ENCODE data around the gene HSPB3.
"Not testable (repeated sequence)": the region's sequence is repeated elsewhere in the genome, so short reads cannot be mapped to it uniquely, and the experiment has no call there.

HSPB3 gene

DNA sequence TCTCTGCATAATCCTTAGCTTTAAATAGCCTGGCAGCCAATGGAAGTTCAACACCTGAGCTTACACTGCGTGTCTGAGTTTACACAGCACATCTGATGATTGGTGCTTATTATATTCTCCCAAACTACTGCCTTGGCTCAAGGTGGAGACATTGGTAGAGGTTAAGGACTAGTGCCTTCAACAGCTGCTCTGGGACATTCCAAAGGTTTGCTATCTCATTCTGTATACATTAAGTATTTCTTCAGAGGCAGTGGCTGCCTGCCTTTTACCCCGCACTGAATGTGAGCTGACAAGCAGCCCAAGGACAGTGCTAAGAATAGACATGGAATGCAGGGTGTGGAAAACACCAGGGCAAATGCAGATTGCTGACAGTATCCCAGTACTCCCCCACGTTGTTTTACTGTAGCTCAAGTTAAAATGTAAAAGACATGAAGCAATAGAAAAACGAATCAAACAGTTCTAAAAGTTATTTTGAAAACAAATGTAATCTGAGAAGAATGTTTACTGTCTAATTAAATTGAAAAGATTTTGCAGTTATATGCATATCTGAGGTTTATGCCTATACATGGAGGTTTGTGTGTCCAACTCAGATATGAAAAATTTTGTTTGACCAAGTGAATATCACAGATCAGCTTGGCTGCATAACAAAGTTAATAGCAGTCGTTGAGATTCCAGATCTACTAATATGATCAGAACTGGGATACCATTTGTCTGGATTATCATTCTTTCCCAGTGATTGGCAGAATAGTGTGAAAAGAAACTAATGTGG lies 1.8 kb downstream of the HSPB3 start:
- DNase-seq (ENCODE audit: low spot score), result no peak

DNA sequence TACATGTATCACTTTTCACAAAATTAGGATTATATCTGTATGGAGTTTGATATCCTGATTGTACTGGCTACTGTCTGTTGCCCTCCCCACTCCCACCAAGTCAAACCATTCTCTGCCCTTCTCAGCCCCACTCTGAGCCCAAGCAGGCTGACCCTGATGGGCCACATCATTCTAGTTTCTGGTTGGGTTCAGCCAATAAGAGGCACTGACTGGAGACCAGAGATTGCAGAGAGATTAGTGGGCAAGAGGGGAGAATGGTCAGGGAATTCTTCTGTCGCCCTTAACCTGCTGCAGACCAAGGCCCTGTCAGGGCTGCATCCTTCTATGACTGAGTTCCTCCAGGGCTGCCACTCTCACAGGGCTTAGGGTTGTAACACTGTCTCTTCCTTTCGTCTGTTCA lies 2.7 kb downstream of the HSPB3 start:
- DNase-seq (ENCODE audit: low spot score), result no peak

DNA sequence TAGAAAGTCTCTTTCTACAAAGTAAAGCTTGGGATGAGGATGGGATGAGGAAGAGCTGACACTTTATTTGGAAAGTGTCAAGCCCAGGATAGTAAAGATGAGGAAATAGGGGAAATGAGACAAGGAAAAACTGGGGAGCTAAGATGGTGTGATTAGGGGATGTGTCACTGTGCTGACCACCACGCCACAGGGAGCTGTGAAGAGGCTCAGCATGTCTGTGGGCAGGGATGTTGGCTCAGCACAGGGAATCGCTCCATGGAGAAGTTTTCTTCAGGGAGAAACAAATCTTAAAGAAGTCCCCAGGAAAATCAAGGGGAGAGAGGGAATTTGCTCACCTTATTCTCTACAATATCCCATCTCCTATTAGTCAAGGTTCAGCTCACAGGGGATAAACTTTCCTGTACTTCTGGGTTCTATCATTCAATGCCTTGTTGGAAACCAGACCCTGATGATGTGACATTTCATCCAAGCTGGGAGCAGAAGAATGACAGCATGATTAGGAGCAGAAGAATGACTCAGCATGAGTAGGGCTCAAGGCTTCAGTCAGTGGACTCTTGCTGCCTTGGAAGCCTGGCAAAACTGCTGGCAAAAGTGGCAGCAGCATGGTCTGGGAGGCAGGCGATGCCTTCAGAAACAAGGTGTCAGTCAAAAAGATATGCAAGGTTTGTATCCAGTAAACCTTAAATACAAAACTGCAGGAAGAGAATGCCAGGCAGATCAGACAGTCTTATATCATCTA lies 4.9 kb downstream of the HSPB3 start:
- DNase-seq (ENCODE audit: low spot score), result no peak

DNA sequence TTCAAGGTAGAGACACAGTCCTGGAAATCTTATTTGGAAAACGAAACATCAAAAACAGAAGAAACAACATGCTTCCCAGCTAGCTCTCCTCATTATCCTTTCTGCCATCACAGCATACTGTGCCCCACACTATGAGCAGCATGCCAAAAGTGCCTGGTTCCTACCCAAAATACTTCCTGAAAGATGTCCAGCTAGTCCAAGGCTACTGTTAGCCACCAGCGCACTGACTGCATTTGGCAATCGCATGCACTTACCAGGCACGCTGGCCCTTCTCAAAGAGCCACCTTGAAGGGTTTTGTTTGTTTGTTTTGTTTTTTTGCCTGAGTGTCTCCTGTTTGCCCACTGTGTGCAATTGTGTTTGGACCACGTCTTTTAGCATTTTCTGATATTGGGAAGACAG lies 6.8 kb downstream of the HSPB3 start:
- no peak for DNase-seq (ENCODE audit: low spot score)

DNA sequence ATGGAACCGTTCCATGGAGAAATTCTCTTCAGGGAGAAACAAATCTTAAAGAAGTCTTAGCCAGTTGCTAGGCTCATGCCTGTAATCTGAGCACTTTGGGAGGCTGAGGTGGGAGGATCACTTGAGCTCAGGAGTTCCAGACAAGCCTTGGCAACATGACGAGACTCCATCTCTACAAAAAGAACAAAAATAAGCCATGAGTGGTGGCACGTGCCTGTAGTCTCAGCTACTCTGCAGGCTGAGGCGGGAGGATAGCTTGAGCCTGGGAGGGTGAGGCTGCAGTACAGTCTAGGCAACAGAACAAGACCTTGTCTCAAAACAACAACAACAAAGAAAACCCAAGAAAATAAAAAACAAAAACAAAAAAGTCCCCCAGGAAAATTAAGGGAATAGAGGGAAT lies 8.2 kb downstream of the HSPB3 start:
- no peak for DNase-seq (ENCODE audit: low spot score)

DNA sequence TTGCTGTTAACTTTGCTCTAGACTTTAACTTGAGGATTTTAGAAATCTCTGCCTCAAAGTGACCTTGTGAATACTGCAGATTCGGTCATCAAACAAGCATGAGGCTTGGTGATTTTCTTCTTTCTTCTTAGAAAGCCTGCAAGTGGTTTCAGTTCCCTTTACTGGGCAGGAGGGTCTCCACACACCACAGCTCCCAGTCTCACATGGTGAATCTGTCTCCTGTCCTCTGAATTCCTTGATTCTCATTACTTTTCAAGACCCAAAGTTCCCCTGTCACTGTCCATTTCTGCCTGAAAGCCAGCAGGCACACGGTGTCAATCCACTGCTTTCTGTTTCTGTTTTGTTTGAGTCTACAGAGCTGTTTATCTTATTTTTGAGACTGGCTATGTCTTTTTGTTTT lies 14.1 kb downstream of the HSPB3 start:
- DNase-seq (ENCODE audit: low spot score), result no peak

DNA sequence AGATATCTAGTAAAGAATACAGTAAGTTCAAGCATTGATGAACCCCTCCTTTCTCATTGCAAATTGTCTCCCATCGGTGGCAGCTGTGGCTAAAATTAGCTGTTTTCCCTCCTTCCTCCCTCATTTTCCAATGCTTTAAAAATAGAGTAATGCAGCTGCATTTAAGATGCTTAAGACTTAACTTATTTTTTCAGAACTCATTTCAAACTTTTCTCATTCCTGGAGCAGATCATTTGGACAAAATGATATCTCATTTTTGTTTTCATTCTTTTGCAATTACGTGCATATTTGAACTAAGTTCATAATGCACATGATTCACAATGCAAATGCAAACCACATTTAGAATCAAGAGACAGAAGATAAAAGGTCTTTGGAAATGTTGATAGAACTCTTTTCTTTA lies 14.6 kb downstream of the HSPB3 start:
- DNase-seq (ENCODE audit: low spot score), result no peak

DNA sequence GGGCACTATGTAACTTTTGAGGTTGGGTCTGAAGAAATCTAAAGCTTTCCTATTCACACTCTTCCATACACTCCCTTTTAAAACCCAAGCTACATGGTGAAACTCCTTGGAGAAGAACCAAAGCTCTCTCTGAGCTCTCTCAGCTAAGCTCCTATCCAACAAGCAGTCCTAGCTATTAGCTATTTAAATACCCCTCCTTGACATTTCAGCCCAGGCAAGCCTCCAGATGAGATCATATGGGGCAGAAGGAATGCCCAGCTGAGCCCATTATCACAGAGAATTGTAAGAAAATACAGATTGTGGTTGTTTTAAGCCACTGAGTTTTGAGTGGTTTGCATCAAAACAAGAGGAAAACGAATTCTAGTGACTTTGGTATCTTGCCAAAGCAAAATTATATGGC lies 15.2 kb downstream of the HSPB3 start:
- DNase-seq (ENCODE audit: low spot score), result no peak

GRCh38 chr5:54471398-54471797 lies 15.9 kb downstream of the HSPB3 start:
- no peak for DNase-seq (ENCODE audit: low spot score)

DNA sequence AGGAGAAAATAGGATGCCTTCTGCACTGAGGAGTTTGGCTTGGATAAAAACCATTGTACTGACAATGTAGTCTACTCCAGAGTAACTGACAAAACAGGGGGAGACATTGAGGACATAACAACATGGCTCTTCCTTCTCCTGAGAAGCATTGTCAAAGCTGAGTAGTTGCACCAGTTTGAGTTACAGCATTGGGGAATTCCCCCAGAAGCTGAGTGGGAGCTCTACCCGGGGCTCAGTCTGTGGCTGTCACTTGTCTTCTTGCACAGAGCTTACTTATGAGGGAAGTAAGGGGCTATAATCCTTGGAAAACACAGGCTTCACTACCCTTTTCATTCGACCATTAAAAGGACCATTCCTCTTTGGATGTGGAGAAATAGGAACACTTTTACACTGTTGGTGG lies 21.2 kb downstream of the HSPB3 start:
- no peak for DNase-seq (ENCODE audit: low spot score)

- DNase-seq (ENCODE audit: low spot score), result no peak
These were observed 22.5 kb downstream of the HSPB3 start for GRCh38 chr5:54477941-54478478.

DNA sequence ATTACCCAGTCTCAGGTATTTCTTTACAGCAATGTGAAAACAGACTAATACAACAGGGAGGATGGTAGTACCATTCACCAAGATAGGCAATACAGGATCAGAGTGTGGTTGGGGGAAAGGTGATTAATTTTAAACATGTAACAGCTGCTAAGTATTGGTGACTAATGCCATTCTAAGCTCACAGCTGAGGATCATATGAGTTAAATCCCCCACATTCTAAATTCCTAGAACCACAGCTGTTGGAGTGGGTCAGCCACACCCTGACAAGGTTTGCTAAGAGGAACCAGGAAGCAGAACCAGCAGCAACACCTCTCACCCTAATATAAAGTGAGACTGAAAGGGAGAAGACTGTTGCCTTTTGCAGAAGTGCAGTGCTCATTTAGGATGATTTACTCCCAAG lies 24.8 kb downstream of the HSPB3 start:
- DNase-seq (ENCODE audit: low spot score), result no peak

GRCh38 chr5:54484219-54484894 lies 28.9 kb downstream of the HSPB3 start:
- no peak for DNase-seq (ENCODE audit: low spot score)

DNA sequence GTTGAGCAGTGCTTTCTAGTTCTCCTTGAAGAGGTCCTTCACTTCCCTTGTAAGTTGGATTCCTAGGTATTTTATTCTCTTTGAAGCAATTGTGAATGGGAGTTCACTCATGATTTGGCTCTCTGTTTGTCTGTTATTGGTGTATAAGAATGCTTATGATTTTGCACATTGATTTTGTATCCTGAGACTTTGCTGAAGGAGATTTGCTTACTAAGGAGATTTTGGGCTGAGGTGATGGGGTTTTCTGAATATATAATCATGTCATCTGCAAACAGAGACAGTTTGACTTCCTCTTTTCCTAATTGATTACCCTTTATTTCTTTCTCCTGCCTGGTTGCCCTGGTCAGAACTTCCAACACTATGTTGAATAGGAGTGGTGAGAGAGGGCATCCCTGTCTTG lies 30.2 kb downstream of the HSPB3 start:
- not testable (repeated sequence) for DNase-seq (ENCODE audit: low spot score)

DNA sequence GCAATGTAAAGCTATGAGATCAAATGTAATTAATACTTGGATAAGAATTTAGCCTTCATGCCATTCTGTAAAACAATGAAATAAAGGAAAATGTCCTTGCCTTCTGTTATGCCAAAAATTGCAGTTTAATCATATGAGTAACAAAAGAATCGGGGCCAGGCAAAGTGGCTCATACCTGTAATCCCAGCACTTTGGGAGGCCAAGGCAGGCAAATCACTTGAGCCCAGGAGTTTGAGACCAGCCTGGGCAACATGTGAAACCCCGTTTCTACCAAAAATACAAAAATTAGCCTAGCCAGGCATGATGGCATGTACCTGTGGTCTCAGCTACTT lies 34.1 kb downstream of the HSPB3 start:
- not testable (repeated sequence) for DNase-seq (ENCODE audit: low spot score)

GRCh38 chr5:54491326-54491725 lies 35.8 kb downstream of the HSPB3 start:
- no peak for DNase-seq (ENCODE audit: low spot score)

GRCh38 chr5:54492178-54492577 lies 36.7 kb downstream of the HSPB3 start:
- DNase-seq (ENCODE audit: low spot score), result no peak

DNA sequence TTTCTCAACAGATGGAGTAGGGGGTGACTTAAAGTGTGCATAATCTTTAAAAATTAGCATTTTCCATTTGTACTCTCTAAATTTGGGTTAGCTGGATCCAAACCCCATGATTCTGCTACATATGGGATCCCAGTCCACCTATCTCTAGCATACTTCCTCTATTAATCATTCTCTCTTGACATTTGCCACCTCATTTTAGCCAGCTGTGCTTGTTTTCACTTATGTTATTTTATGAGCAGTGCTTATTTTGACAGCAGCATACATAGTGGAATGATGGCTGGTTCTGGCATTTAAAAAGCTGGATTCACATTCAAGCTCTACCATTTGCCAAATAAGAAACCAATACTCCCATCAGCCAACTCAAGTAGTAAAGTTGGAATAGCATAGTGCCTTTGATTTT lies 39.5 kb downstream of the HSPB3 start:
- DNase-seq (ENCODE audit: low spot score), result no peak

Measured in CD4-positive, alpha-beta T cell treated with Interleukin-15 for 4 hours (primary cell).